Neural progenitor cell (in vitro differentiated cells): ENCODE data around the gene URAD.

Experiments used
- EZH2 ChIP-seq: fragments of 200-600 bp; sonication (generic); IDR thresholded peaks from 2 replicates; pipeline ENCODE4 v1.6.1; 2017; ENCODE audit warnings: antibody characterized with exemption, mild to moderate bottlenecking, moderate library complexity
- TF ChIP-seq, protein P1 (sequence below): fragments of 200-600 bp; sonication (generic); IDR thresholded peaks from 2 replicates; pipeline ENCODE4 v1.5.1; 2017; ENCODE audit warnings: antibody characterized with exemption, mild to moderate bottlenecking

DNA sequence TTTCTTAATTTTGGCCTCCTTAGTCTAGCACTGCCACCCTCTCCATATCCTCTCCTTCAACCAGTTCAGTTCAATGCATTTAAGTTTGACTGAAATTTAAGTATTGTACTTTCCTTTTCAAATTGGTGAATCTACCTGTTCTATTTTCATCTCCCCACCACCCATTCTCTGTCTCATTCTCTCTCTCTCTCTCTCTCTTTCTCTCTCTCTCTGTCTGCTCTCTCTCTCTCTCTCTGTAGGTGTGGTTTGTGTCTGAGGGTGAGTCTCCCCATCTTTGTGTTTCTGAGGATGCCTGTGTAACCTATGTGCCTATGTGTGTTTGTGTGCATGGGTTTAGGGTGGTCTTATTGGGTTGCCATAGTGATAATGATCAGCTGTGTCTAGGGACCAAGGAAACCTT lies 58.6 kb downstream of the URAD start:
- no peak for TF ChIP-seq EZH2
- TF ChIP-seq, protein P1, sequence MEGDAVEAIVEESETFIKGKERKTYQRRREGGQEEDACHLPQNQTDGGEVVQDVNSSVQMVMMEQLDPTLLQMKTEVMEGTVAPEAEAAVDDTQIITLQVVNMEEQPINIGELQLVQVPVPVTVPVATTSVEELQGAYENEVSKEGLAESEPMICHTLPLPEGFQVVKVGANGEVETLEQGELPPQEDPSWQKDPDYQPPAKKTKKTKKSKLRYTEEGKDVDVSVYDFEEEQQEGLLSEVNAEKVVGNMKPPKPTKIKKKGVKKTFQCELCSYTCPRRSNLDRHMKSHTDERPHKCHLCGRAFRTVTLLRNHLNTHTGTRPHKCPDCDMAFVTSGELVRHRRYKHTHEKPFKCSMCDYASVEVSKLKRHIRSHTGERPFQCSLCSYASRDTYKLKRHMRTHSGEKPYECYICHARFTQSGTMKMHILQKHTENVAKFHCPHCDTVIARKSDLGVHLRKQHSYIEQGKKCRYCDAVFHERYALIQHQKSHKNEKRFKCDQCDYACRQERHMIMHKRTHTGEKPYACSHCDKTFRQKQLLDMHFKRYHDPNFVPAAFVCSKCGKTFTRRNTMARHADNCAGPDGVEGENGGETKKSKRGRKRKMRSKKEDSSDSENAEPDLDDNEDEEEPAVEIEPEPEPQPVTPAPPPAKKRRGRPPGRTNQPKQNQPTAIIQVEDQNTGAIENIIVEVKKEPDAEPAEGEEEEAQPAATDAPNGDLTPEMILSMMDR, result no peak
